HepG2 (cell line): ENCODE measurements around the gene DTX2. TPM values are rescaled to one million over a fixed set of nuclear protein-coding genes. Genes with fewer than 3 reads are reported as not detected.
"Not testable (repeated sequence)": the region's sequence is repeated elsewhere in the genome, so short reads cannot be mapped to it uniquely, and the experiment has no call there.

Source experiments
- ATAC-seq: fragments of 200-7000 bp; cut with Tn5 transposase; 3 replicates; pipeline ENCODE4 v1.9.1; 2020; ENCODE audit warnings: mild to moderate bottlenecking, moderate library complexity
- BruUV-seq: library from RNA; stranded (reverse); fragments of 400-500 nt; replicated peaks from 2 replicates; lab custom pipeline; 2021; lab: Mats Ljungman, UMichigan
- CTCF ChIA-PET: fragments of 300-600 bp; formaldehyde crosslinking; extraction: SDS; loops from one replicate; lab custom pipeline; 2021; ENCODE audit warnings: low total read pairs, inconsistent platforms, low intra/inter-chr PET ratio; lab: Yijun Ruan, JAX
- POLR2A ChIA-PET: fragments of 350-600 bp; sonication (Branson Sonifier 250); formaldehyde crosslinking; loops from one replicate; lab custom pipeline; 2020; ENCODE audit warnings: antibody characterized with exemption, inconsistent platforms; lab: Yijun Ruan, JAX
- DNase-seq: peaks from one replicate; pipeline ENCODE4 v3.0.0-alpha.2; 2015; ENCODE audit warnings: low spot score
- FAIRE-seq: peaks from 3 replicates; lab custom pipeline; 2011; peaks lifted over from hg19 to GRCh38; lab: Jason Lieb, UNC
- H2AFZ ChIP-seq: one replicate; pipeline ENCODE4 v1.6.1; 2011; ENCODE audit warnings: low read length, inconsistent platforms
- H3K27ac ChIP-seq: fragments of 300-600 bp; 3 replicates; pipeline ENCODE4 v1.8.0; 2011; ENCODE audit warnings: mixed run types, mild to moderate bottlenecking, mixed read lengths, low read length, inconsistent platforms; ENCODE audit not compliant: insufficient read depth; ENCODE audit errors: extremely low read length
- H3K27me3 ChIP-seq, 2 experiments: fragments of 200-600 bp in 1 of 2; 2 replicates in 1 of 2; 3 replicates in 1 of 2; pipeline versions ENCODE4 v1.6.0 to v1.8.0; 2011; ENCODE audit warnings: low read length in 2 of 2, mild to moderate bottlenecking in 2 of 2, moderate library complexity in 2 of 2, inconsistent platforms in 1 of 2; ENCODE audit not compliant: insufficient read depth in 2 of 2, control insufficient read depth in 1 of 2
- H3K36me3 ChIP-seq, 2 experiments: fragments of 200-600 bp in 1 of 2; replicated peaks in 1 of 2; 2 replicates in 1 of 2; 3 replicates in 1 of 2; pipeline versions ENCODE4 v1.5.1 to v1.8.0; 2011; ENCODE audit warnings: low read length in 2 of 2, inconsistent platforms in 1 of 2; ENCODE audit not compliant: insufficient read depth in 2 of 2, control insufficient read depth in 1 of 2
- H3K4me1 ChIP-seq: 2 replicates; pipeline ENCODE4 v1.5.1; 2012; ENCODE audit warnings: low read length, inconsistent platforms; ENCODE audit not compliant: insufficient read depth
- H3K4me2 ChIP-seq: 2 replicates; pipeline ENCODE4 v1.6.0; 2011; ENCODE audit warnings: low read depth, low read length, inconsistent platforms
- H3K4me3 ChIP-seq, 3 experiments: fragments of 200-600 bp in 1 of 3; sonication (generic), shearing (Covaris generic) in 1 of 3; replicated peaks in 1 of 3; 2 replicates each; pipeline ENCODE4 v1.5.1; 2011 to 2016; ENCODE audit warnings: low read length in 3 of 3, inconsistent platforms in 2 of 3, low read depth in 2 of 3, mild to moderate bottlenecking in 2 of 3, control low read depth in 1 of 3, mixed read lengths in 1 of 3; ENCODE audit not compliant: insufficient read depth in 1 of 3
- H3K79me2 ChIP-seq: one replicate; pipeline ENCODE4 v1.6.1; 2011; ENCODE audit warnings: low read length, inconsistent platforms; ENCODE audit not compliant: insufficient read depth
- H3K9ac ChIP-seq: 2 replicates; pipeline ENCODE4 v1.6.0; 2011; ENCODE audit warnings: mild to moderate bottlenecking, low read depth, low read length, inconsistent platforms; ENCODE audit not compliant: insufficient read depth
- H3K9me3 ChIP-seq: 2 replicates; pipeline ENCODE4 v1.5.1; 2012; ENCODE audit warnings: mild to moderate bottlenecking, low read length
- H4K20me1 ChIP-seq: 2 replicates; pipeline ENCODE4 v1.6.0; 2011; ENCODE audit warnings: inconsistent platforms, mild to moderate bottlenecking, low read length, moderate library complexity; ENCODE audit not compliant: insufficient read depth
- SRF ChIP-seq: IDR thresholded peaks from 2 replicates; pipeline ENCODE4 v1.6.1; 2011; ENCODE audit warnings: mild to moderate bottlenecking, low read depth, low read length, moderate library complexity
- ZNF263 ChIP-seq: sonication (generic); formaldehyde crosslinking; IDR thresholded peaks from 2 replicates; pipeline ENCODE4 v1.4.0; 2020; ENCODE audit warnings: missing genetic modification reagents
- ZNF431 ChIP-seq: sonication (generic); formaldehyde crosslinking; IDR thresholded peaks from 2 replicates; pipeline ENCODE4 v1.9.0; 2022; ENCODE audit warnings: missing genetic modification reagents, low read depth, mild to moderate bottlenecking, borderline replicate concordance
- WGBS: methylation state at CpG from one replicate; pipeline ENCODE4 v1.1.6; 2017; ENCODE audit warnings: low lambda C conversion rate; 5-methylcytosine and 5-hydroxymethylcytosine counted together
- in situ Hi-C: cut with HindIII; loops from 2 replicates; pipeline ENCODE4 v1.10.0; 2017; ENCODE audit warnings: low pct_unique_long_range_greater_than_20kb; ENCODE audit not compliant: extremely low pct_ligation_motif_present
- intact Hi-C: fragments of 100-400 bp; cut with micrococcal nuclease; formaldehyde crosslinking; loops from one replicate; pipeline ENCODE4 v1.10.0; 2022; ENCODE audit not compliant: unreplicated experiment
- polyA plus RNA-seq, 8 experiments: library from polyadenylated mRNA; depleted of rRNA in 3 of 8; stranded (reverse) in 7 of 8; unstranded in 1 of 8; fragments of >200 nt; fragmentation: Illumina TruSeq in 4 of 8; extraction: Trizol in 4 of 8; gene quantifications; 2 replicates each; pipeline versions ENCODE4 v1.2.1 to v1.2.3, GENCODE V29; 2011 to 2016; ENCODE audit warnings: low read depth in 4 of 8, missing spikeins in 1 of 8, mixed read lengths in 1 of 8; ENCODE audit not compliant: insufficient read depth in 1 of 8
- small RNA-seq, 3 experiments: library from RNA; depleted of rRNA; stranded (forward); fragments of <200 nt; gene quantifications; one replicate each; pipeline ENCODE3, GENCODE V24; 2012; ENCODE audit warnings: low read depth in 2 of 3, low replicate concordance in 1 of 3; ENCODE audit not compliant: insufficient read length in 3 of 3, insufficient read depth in 2 of 3
- total RNA-seq, 5 experiments: library from RNA; depleted of rRNA; stranded (reverse); fragments of >200 nt; fragmentation: Illumina TruSeq; extraction: Trizol; gene quantifications; 2 replicates each; pipeline ENCODE4 v1.2.3, GENCODE V29; 2016; ENCODE audit warnings: low read depth in 1 of 5

Gene DTX2
- total and polyA plus RNA-seq, 2 of the 13 experiments (the other 11 are each of a cell fraction or from before 2014, with no cell fraction given): 5.5 to 6.2 TPM

DNA sequence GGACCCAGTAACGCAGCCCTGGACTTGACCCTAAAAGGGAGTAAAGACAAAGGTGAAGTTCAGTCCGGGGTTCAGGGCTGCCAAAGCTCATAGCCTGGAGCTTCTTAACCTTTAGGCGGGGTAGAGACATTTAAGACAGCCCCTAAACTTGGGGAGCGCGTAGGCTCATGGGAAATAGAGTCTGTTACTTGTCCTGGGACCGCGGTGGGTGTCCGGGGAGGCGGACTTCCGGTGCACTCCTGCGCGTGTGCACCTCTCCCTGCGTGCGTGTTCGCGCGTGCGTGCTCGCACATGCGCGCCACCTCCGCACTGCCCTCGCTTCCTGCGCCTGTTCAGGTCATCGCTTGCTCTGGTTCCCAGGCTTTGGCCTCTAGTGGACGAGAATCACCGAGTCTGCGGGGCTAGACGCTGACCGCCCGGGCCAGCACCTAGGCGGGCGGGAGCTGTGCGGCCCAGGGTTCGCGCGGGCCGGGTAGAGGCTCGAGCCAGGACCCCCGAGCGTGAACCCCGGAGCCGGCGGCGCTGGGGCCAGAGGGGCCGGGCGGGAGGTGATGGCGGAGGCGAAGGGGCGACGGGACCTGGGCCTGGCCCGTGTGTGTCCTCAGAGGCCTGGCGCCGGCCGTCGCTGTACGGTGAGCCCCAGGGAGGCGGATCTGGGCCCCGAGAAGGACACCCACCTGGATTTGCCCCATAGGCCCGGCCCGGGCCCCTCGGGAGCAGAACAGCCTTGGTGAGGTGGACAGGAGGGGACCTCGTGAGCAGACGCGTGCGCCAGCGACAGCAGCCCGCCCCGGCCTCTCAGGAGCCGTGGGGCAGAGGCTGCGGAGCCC is 87.7 kb downstream of the DTX2 start (continued):
- TF ChIP-seq ZNF431 (CRISPR knock-in tag) (peak; percentile 86; the same call in 1 of the 2 replicates), SRF (0 out of 2 replicates have a peak, but pooled peaks have one; percentile 3)

DNA sequence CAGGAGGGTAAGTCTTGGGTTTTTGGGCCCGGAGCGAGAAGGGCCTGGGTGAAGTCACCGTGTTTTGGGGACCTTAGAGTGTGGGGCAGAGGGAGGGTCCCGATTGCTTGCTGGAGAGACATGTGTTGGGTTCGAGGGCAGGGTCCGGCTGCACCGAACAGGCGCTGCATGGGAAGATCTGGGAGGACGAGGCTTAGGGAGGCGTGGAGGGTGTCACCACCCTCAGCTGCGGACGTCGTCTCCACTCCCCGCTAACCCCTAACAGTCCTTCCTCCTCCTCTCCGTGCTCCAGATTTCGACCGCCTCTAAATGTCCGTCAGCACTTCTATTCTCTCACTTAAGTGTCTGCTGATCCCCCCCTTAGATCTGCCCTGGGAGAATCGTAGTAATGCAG is 88.3 kb downstream of the DTX2 start:
- intact Hi-C loops, in situ Hi-C loops, H3K27me3 ChIP-seq, DNase-seq, POLR2A ChIA-PET, H3K4me1 ChIP-seq, H2AFZ ChIP-seq, CTCF ChIA-PET, H3K36me3 ChIP-seq, BruUV-seq, H3K9me3 ChIP-seq, ATAC-seq, H4K20me1 ChIP-seq: not testable (repeated sequence)
- H3K9ac ChIP-seq: peak overlapping the region; percentile 83
- H3K27ac ChIP-seq: peak overlapping the region; percentile 69
- H3K4me3 ChIP-seq: peak overlapping the region; percentile 63 to 84 (median 80); a peak in 5 of 6 replicates
- peak overlapping the region; percentile 71 for H3K4me2 ChIP-seq
- TF ChIP-seq ZNF263: peak; percentile 62
- TF ChIP-seq, all 625 proteins: peak for 1; not testable (repeated sequence) for 624
- 0% methylated on average over 16 of the region's 19 CpGs for WGBS
- peaks cover 20% of the 10 kb centered on the region for H3K79me2 ChIP-seq
- not testable (repeated sequence) for FAIRE-seq

DNA sequence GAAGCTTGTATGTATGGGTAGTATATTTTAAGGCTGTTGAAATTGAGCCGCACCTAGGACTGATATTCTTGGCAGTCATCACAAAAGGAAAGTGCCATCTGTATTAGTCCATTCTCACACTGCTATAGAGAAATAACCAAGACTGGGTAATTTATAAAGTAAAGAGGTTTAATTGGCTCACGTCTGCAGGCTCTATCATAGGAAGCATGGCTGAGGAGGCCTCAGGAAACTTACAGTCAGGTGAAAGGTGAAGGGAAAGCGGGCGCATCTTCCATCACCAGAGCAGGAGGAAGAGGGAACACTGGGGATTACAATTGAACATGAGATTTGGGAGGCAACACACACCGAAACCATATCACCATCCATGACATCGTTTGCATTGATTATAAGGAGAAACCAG is 90.5 kb downstream of the DTX2 start:
- FAIRE-seq, H3K27me3 ChIP-seq, H4K20me1 ChIP-seq, intact Hi-C loops, H3K9ac ChIP-seq, H3K4me3 ChIP-seq, DNase-seq, H3K27ac ChIP-seq, POLR2A ChIA-PET, H2AFZ ChIP-seq, in situ Hi-C loops, H3K4me1 ChIP-seq, H3K36me3 ChIP-seq, H3K9me3 ChIP-seq, CTCF ChIA-PET, ATAC-seq, BruUV-seq: not testable (repeated sequence)
- 98% methylated on average over 6 of the region's 6 CpGs for WGBS
- Histone ChIP-seq H3K79me2 (peaks cover 27% of the 10 kb centered on the region), H3K4me2 (peak overlapping the region; percentile 32; the same call in 1 of the 2 replicates)

Small RNA genes within 50 kb of the gene (small RNA-seq; reads per million reads assigned to genes)
- gene RF00019: 0 reads per million in 3 experiments

Other genes starting within 250 kb of the DTX2 start
- gene HSPB1, start 159.0 kb upstream of the DTX2 start, total RNA-seq (2016; rRNA removed; fragmentation: Illumina TruSeq; extraction: Trizol): 21.0 and 22.7 TPM in 2 replicates
- gene HSPB1, start 159.0 kb upstream of the DTX2 start, polyA plus RNA-seq (2011; rRNA removed): 38.6 and 58.7 TPM in 2 replicates
- gene YWHAG, start 102.7 kb upstream of the DTX2 start, total RNA-seq (2016; rRNA removed; fragmentation: Illumina TruSeq; extraction: Trizol): 67.5 and 93.7 TPM in 2 replicates
- gene YWHAG, start 102.7 kb upstream of the DTX2 start, polyA plus RNA-seq (2011; rRNA removed): 36.7 and 36.9 TPM in 2 replicates
- 32.3 and 63.8 TPM in 2 replicates for gene SSC4D, start 52.0 kb upstream of the DTX2 start, total RNA-seq (2016; rRNA removed; fragmentation: Illumina TruSeq; extraction: Trizol)
- gene SSC4D, start 52.0 kb upstream of the DTX2 start, polyA plus RNA-seq (2011; rRNA removed): 33.3 and 48.2 TPM in 2 replicates
- gene ZP3, start 36.8 kb upstream of the DTX2 start, total RNA-seq (2016; rRNA removed; fragmentation: Illumina TruSeq; extraction: Trizol): not detected in 2 replicates
- gene ZP3, start 36.8 kb upstream of the DTX2 start, polyA plus RNA-seq (2011; rRNA removed): not detected in 2 replicates
- not detected in 2 replicates for gene UPK3B, start 48.8 kb downstream of the DTX2 start, total RNA-seq (2016; rRNA removed; fragmentation: Illumina TruSeq; extraction: Trizol)
- gene UPK3B, start 48.8 kb downstream of the DTX2 start, polyA plus RNA-seq (2011; rRNA removed): not detected in 2 replicates
- gene SPDYE16, start 81.6 kb downstream of the DTX2 start, total RNA-seq (2016; rRNA removed; fragmentation: Illumina TruSeq; extraction: Trizol): 0.08 and 0.11 TPM in 2 replicates
- 0.13 TPM in 1 of 2 replicates, not detected in the other for gene SPDYE16, start 81.6 kb downstream of the DTX2 start, polyA plus RNA-seq (2011; rRNA removed)
- 2.2 and 3.5 TPM in 2 replicates for gene POMZP3, start 165.6 kb downstream of the DTX2 start, total RNA-seq (2016; rRNA removed; fragmentation: Illumina TruSeq; extraction: Trizol)
- gene POMZP3, start 165.6 kb downstream of the DTX2 start, polyA plus RNA-seq (2011; rRNA removed): 1.5 and 1.9 TPM in 2 replicates